ENCODE data around the gene ARAP3. TPM values are rescaled to one million over a fixed set of nuclear protein-coding genes. Genes with fewer than 3 reads are reported as not detected.

Gene ARAP3
- total RNA-seq, 1 donor from 2014 or later: 5.2 TPM

DNA sequence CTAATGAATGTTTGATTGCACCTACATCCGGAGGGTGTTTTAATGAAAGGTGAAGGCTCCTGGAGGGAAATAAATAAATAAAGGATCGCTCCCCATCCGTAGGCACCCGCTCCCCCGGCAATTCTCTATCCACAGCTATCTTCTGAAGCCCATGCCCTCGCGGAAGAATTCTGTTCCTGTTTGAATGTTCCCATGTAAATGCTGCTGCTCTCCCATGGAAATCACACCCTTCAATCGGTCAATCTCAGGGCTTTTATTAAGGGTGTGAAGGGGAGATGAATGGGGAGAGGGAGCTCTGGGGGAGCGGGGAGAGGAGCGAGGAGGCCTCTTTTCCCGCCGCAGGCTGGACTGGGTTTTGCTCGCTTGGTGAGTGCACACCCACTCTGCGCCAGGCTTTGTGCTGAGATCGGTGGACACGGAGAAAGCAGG, 21.1 kb upstream of the ARAP3 start:
- Histone ChIP-seq H3K9me3 (ENCODE audit: control insufficient read depth in 3 of 3, low read length in 3 of 3) (no peaks in the 10 kb centered on the region), H3K9ac (ENCODE audit: low read depth in 1 of 3, low read length in 3 of 3) (peak overlapping the region in 1 of 3 donors; percentile 64), H3K27ac (ENCODE audit: low read depth, low read length) (no peak overlapping the region), H3K4me3 (ENCODE audit: low read length in 3 of 3) (peak overlapping the region; percentile 69 to 71 (median 71)), H3K27me3 (ENCODE audit: control insufficient read depth in 3 of 3, insufficient read depth in 3 of 3, low read length in 3 of 3) (peaks cover 52 to 66% (median 63%) of the 10 kb centered on the region in 3 donors), H3K36me3 (ENCODE audit: control insufficient read depth in 3 of 3, insufficient read depth in 3 of 3, low read length in 3 of 3) (no peaks in the 10 kb centered on the region), H3K4me1 (ENCODE audit: control insufficient read depth in 3 of 3, insufficient read depth in 3 of 3, low read length in 3 of 3) (peaks cover 9 to 21% (median 18%) of the 10 kb centered on the region in 3 donors)

DNA sequence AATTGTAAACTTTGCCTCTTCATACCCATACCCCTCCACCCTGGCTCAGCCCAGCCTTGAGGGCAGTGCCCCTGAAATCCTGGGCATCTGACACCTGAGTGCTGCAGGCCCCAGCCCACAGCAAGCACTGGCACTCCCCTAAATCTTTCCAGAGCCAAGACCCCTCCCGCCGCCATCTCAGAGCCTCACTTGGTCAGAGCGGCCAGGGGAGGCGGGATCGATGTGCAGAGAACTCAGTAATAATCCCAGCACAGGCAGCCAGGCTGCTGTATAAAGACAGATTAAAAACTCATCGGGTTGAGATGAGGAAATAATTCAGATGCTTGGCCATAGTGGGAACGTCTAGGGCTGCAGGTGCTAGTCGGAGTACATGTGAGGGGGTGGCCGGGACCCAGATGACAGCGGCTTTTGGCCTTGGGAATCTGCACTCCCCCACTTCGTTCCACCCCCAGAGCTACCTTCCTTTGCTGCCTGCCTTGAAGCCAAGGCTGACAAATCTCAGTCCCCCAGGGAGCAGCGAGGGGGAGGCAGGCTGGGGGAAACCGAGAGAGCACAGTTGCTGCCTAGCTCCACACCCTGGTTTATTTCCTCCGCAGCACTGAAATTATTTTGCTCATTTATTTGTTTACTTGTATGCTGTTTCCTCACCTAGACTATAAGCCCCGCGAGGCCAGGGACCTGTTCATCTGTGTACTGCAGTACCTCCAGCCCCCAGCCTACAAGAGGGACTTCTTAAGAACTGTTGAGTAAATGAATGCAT, 19.5 kb upstream of the ARAP3 start:
- H3K27ac ChIP-seq (ENCODE audit: low read depth, low read length): no peak overlapping the region
- H3K27me3 ChIP-seq (ENCODE audit: control insufficient read depth in 3 of 3, insufficient read depth in 3 of 3, low read length in 3 of 3): peaks cover 65 to 79% (median 74%) of the 10 kb centered on the region in 3 donors

DNA sequence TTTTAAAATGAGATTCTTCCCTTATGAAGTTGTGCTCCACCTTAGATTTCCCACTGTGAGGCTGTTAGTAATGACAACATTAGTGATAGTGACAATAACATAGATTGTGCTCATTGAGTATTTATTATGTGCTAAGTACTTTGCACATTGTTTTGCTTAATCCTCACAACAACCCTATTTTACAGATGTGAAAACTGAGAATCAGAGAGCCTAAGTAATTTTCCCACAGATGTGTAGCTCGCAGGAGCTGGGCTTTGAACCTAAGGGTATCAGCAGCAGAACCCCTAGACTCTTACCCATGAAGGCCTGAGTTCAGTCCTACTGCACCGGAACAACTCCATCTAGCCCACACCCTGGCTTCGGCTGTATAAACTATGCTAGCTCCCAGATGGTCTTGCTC, 15.6 kb upstream of the ARAP3 start:
- H3K27me3 ChIP-seq (ENCODE audit: control insufficient read depth in 3 of 3, insufficient read depth in 3 of 3, low read length in 3 of 3): peaks cover 50 to 56% (median 55%) of the 10 kb centered on the region in 3 donors
- no peak overlapping the region for H3K9ac ChIP-seq (ENCODE audit: low read depth in 1 of 3, low read length in 3 of 3)
- no peak overlapping the region for H3K4me3 ChIP-seq (ENCODE audit: low read length in 3 of 3)
- no peaks in the 10 kb centered on the region for H3K36me3 ChIP-seq (ENCODE audit: control insufficient read depth in 3 of 3, insufficient read depth in 3 of 3, low read length in 3 of 3)
- peaks cover 8 to 14% (median 12%) of the 10 kb centered on the region in 3 donors for H3K4me1 ChIP-seq (ENCODE audit: control insufficient read depth in 3 of 3, insufficient read depth in 3 of 3, low read length in 3 of 3)
- H3K27ac ChIP-seq (ENCODE audit: low read depth, low read length): no peak overlapping the region
- H3K9me3 ChIP-seq (ENCODE audit: control insufficient read depth in 3 of 3, low read length in 3 of 3): no peaks in the 10 kb centered on the region

More for the DNA sequence above, 19.5 kb upstream of the ARAP3 start:
- no peaks in the 10 kb centered on the region for H3K36me3 ChIP-seq (ENCODE audit: control insufficient read depth in 3 of 3, insufficient read depth in 3 of 3, low read length in 3 of 3)
- peak overlapping the region in 2 of 3 donors; percentile 69 to 71 for H3K4me3 ChIP-seq (ENCODE audit: low read length in 3 of 3)
- peak overlapping the region in 1 of 3 donors; percentile 16 for H3K9ac ChIP-seq (ENCODE audit: low read depth in 1 of 3, low read length in 3 of 3)
- H3K9me3 ChIP-seq (ENCODE audit: control insufficient read depth in 3 of 3, low read length in 3 of 3): no peaks in the 10 kb centered on the region
- H3K4me1 ChIP-seq (ENCODE audit: control insufficient read depth in 3 of 3, insufficient read depth in 3 of 3, low read length in 3 of 3): peaks cover 9 to 21% (median 18%) of the 10 kb centered on the region in 3 donors

DNA sequence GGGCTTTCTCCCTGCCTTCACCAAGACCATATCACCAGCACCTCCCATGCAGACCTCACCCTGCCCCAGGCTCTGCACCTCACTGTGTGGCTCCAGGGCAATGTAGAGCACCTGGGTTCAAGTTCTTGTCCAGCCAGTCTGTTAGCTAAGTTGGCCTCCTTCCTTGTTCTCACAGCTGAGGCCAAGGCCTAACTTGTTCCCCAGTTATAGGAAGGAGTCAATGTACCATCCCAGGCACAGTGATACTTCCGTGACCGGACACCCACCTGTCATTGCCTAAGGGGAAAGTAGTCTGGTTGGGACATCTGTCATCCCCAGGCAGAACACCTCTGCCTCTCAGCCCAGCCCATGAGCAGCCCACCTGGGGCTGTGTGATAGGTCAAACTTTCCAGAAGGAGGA, 14.4 kb upstream of the ARAP3 start:
- Histone ChIP-seq H3K9ac (ENCODE audit: low read depth in 1 of 3, low read length in 3 of 3) (no peak overlapping the region), H3K36me3 (ENCODE audit: control insufficient read depth in 3 of 3, insufficient read depth in 3 of 3, low read length in 3 of 3) (no peaks in the 10 kb centered on the region), H3K27me3 (ENCODE audit: control insufficient read depth in 3 of 3, insufficient read depth in 3 of 3, low read length in 3 of 3) (peaks cover 44 to 50% (median 46%) of the 10 kb centered on the region in 3 donors), H3K27ac (ENCODE audit: low read depth, low read length) (no peak overlapping the region), H3K9me3 (ENCODE audit: control insufficient read depth in 3 of 3, low read length in 3 of 3) (no peaks in the 10 kb centered on the region), H3K4me3 (ENCODE audit: low read length in 3 of 3) (no peak overlapping the region), H3K4me1 (ENCODE audit: control insufficient read depth in 3 of 3, insufficient read depth in 3 of 3, low read length in 3 of 3) (peaks cover 6 to 13% (median 7%) of the 10 kb centered on the region in 3 donors)

- Histone ChIP-seq H3K4me1 (ENCODE audit: control insufficient read depth in 3 of 3, insufficient read depth in 3 of 3, low read length in 3 of 3) (peaks cover 5 to 11% (median 5%) of the 10 kb centered on the region in 3 donors), H3K4me3 (ENCODE audit: low read length in 3 of 3) (no peak overlapping the region), H3K27me3 (ENCODE audit: control insufficient read depth in 3 of 3, insufficient read depth in 3 of 3, low read length in 3 of 3) (peaks cover 37 to 44% (median 43%) of the 10 kb centered on the region in 3 donors), H3K27ac (ENCODE audit: low read depth, low read length) (no peak overlapping the region), H3K36me3 (ENCODE audit: control insufficient read depth in 3 of 3, insufficient read depth in 3 of 3, low read length in 3 of 3) (no peaks in the 10 kb centered on the region), H3K9ac (ENCODE audit: low read depth in 1 of 3, low read length in 3 of 3) (no peak overlapping the region), H3K9me3 (ENCODE audit: control insufficient read depth in 3 of 3, low read length in 3 of 3) (no peaks in the 10 kb centered on the region)
Observed at GRCh38 chr5:141695627-141696215, 13.7 kb upstream of the ARAP3 start.

- Histone ChIP-seq H3K27me3 (ENCODE audit: control insufficient read depth in 3 of 3, insufficient read depth in 3 of 3, low read length in 3 of 3) (peaks cover 28 to 35% (median 30%) of the 10 kb centered on the region in 3 donors), H3K4me3 (ENCODE audit: low read length in 3 of 3) (no peak overlapping the region), H3K9ac (ENCODE audit: low read depth in 1 of 3, low read length in 3 of 3) (no peak overlapping the region)
Observed at GRCh38 chr5:141694479-141694878, 12.4 kb upstream of the ARAP3 start.

GRCh38 chr5:141692919-141693725, 11.1 kb upstream of the ARAP3 start:
- Histone ChIP-seq H3K4me1 (ENCODE audit: control insufficient read depth in 3 of 3, insufficient read depth in 3 of 3, low read length in 3 of 3) (peaks cover 5 to 11% (median 5%) of the 10 kb centered on the region in 3 donors), H3K27ac (ENCODE audit: low read depth, low read length) (no peak overlapping the region), H3K36me3 (ENCODE audit: control insufficient read depth in 3 of 3, insufficient read depth in 3 of 3, low read length in 3 of 3) (no peaks in the 10 kb centered on the region), H3K27me3 (ENCODE audit: control insufficient read depth in 3 of 3, insufficient read depth in 3 of 3, low read length in 3 of 3) (peaks cover 18 to 27% (median 23%) of the 10 kb centered on the region in 3 donors), H3K4me3 (ENCODE audit: low read length in 3 of 3) (no peak overlapping the region), H3K9ac (ENCODE audit: low read depth in 1 of 3, low read length in 3 of 3) (no peak overlapping the region), H3K9me3 (ENCODE audit: control insufficient read depth in 3 of 3, low read length in 3 of 3) (no peaks in the 10 kb centered on the region)

More at GRCh38 chr5:141694479-141694878, 12.4 kb upstream of the ARAP3 start:
- no peak overlapping the region for H3K27ac ChIP-seq (ENCODE audit: low read depth, low read length)
- H3K9me3 ChIP-seq (ENCODE audit: control insufficient read depth in 3 of 3, low read length in 3 of 3): no peaks in the 10 kb centered on the region
- peaks cover 5 to 11% (median 5%) of the 10 kb centered on the region in 3 donors for H3K4me1 ChIP-seq (ENCODE audit: control insufficient read depth in 3 of 3, insufficient read depth in 3 of 3, low read length in 3 of 3)
- no peaks in the 10 kb centered on the region for H3K36me3 ChIP-seq (ENCODE audit: control insufficient read depth in 3 of 3, insufficient read depth in 3 of 3, low read length in 3 of 3)

DNA sequence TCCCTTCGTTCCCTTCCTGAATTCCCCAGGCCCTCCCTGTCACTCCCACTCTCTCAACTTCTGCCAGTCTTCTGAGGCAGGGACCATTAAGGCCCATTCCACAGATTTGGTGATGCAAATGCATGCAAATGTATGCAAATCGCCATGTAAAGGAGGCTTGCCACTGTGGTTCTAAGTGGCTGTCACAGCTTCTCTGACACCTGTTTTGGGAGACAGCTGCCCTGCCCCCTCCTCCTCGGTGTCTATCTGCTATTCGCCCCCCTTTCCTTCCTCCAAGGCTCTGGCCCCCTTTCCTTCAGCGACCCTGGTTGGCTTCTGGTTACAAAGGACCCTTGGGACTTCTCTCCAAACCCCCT, 10.5 kb upstream of the ARAP3 start:
- Histone ChIP-seq H3K27me3 (ENCODE audit: control insufficient read depth in 3 of 3, insufficient read depth in 3 of 3, low read length in 3 of 3) (peaks cover 13 to 21% (median 17%) of the 10 kb centered on the region in 3 donors), H3K9me3 (ENCODE audit: control insufficient read depth in 3 of 3, low read length in 3 of 3) (no peaks in the 10 kb centered on the region), H3K36me3 (ENCODE audit: control insufficient read depth in 3 of 3, insufficient read depth in 3 of 3, low read length in 3 of 3) (no peaks in the 10 kb centered on the region), H3K4me3 (ENCODE audit: low read length in 3 of 3) (peak overlapping the region; percentile 53 to 67 (median 56)), H3K27ac (ENCODE audit: low read depth, low read length) (no peak overlapping the region), H3K4me1 (ENCODE audit: control insufficient read depth in 3 of 3, insufficient read depth in 3 of 3, low read length in 3 of 3) (peaks cover 5 to 11% (median 5%) of the 10 kb centered on the region in 3 donors), H3K9ac (ENCODE audit: low read depth in 1 of 3, low read length in 3 of 3) (peak overlapping the region in 1 of 3 donors; percentile 54)

DNA sequence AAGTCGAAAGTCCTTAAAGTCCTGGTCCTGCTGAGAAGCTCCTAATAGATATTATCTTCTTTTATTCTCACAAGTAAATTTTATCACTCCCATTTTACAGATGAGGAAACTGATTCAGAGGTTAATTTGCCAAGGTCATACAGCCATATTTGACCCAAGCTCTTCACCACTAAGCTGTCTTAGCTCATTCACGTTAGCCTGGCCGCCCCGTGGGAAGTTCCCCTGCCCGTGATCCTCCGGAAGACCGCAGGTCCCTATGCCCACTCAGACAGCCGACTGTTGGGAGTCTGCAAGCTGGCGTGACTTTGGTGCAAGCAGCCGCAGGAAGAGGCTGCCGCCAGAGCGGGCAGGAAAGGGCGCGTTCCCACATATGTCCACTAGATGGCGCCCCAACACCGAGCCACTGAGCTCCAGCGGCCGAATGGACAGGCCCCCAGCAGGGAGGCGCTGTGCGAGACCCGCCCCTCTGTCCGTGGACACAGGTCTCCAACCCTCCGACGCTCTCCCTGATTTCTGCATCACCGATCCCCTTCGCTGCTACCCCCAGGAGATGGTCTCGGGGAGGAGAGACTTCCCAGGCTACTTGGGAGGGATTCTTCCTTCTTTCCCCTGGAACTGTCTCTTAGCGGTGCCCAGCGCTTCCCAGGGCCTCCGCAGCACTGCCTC, 10.0 kb upstream of the ARAP3 start:
- Histone ChIP-seq H3K27ac (ENCODE audit: low read depth, low read length) (no peak overlapping the region), H3K36me3 (ENCODE audit: control insufficient read depth in 3 of 3, insufficient read depth in 3 of 3, low read length in 3 of 3) (no peaks in the 10 kb centered on the region), H3K27me3 (ENCODE audit: control insufficient read depth in 3 of 3, insufficient read depth in 3 of 3, low read length in 3 of 3) (peaks cover 10 to 18% (median 13%) of the 10 kb centered on the region in 3 donors), H3K4me3 (ENCODE audit: low read length in 3 of 3) (peak overlapping the region; percentile 53 to 67 (median 56)), H3K4me1 (ENCODE audit: control insufficient read depth in 3 of 3, insufficient read depth in 3 of 3, low read length in 3 of 3) (peaks cover 5 to 11% (median 5%) of the 10 kb centered on the region in 3 donors), H3K9me3 (ENCODE audit: control insufficient read depth in 3 of 3, low read length in 3 of 3) (no peaks in the 10 kb centered on the region), H3K9ac (ENCODE audit: low read depth in 1 of 3, low read length in 3 of 3) (peak overlapping the region in 1 of 3 donors; percentile 54)

All from skeletal muscle tissue (tissue), 4 donors.